GM11168 (cell line): ENCODE data around the gene POMGNT2.
"Not testable (repeated sequence)": the region's sequence is repeated elsewhere in the genome, so short reads cannot be mapped to it uniquely, and the experiment has no call there.

Experiments used
- in situ Hi-C: fragments of 300-500 bp; cut with MboI; formaldehyde crosslinking; loops from one replicate; pipeline ENCODE4 v1.12.0; 2022; ENCODE audit warnings: low sequenced_read_pairs; ENCODE audit not compliant: unreplicated experiment

POMGNT2 gene

DNA sequence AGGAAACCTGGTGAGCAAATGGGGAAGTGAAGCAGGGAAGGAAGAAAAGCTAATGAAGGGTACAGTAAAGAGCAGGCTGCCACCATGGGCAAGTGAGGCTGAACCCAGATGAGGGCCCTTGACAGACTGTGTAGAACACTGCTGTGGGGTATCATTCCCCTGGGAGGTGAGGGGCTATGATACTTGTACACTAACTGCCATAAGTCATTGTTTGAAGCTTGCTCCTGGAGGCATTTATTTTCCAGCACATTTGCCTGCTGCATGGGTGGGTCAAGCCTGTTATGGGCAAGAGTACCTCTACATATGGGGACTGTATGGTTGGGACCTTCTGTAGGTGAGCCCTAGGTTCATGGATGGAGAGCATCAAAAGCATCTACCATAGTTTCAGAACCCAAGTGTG lies 57.4 kb downstream of the POMGNT2 start:
- in situ Hi-C loops = no loop called here

DNA sequence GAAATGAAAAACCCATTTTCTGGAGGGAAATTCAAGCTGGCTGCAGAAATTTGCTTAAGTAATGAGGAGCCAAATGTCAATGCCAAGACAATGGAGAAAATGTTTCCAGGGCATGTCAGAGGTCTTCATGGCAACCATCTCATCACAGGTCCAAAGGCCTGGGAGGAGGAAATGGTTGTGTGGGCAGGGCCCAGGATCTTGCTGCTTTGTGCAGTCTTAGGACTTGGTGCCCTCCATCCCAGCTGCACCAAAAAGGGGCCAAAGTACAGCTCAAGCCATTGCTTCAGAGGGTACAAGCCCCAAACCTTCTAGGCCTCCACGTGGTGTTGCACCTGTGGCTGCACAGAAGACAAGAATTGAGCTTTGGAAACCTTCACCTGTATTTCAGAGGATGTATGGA lies 59.3 kb downstream of the POMGNT2 start:
- in situ Hi-C loops = no loop called here

DNA sequence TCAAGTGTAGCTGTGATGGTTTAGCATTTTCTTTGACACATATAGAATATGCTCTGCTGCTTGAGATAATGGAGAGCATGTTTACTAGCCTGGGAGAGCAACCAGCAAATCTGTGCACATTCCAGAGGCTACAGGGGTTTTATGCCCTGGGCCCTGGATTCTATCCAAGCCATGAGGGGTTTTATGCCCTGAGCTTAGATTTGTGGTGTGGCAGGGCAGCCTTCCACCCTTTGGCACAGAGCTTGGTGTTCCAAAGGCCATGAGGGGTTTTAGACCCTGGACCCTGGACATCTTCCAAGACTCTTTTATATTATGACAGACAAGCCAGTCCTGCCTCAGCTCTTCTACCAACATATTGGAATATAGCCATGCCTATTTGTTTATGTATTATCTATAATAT lies 60.8 kb downstream of the POMGNT2 start:
- in situ Hi-C loops = not testable (repeated sequence)

DNA sequence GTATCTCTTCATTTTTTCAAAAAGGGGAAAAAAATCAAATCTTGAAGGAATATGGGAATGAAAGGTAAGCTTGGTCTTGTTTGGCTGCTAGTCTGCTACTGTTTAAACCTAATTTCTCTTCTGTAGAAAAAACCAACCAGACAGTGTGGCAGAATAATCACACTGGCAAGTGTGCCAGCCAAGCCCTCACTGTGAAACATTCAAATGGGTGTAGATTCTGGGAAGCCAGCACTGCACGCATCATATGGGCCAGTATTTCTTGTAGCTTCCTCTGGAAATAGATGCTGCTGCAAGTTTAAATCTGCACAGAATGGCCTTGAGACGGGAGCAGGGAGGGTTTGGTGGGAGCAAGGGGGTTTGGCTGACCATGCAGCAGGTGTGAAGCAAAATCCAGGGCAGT lies 62.1 kb downstream of the POMGNT2 start:
- in situ Hi-C loops = no loop called here

DNA sequence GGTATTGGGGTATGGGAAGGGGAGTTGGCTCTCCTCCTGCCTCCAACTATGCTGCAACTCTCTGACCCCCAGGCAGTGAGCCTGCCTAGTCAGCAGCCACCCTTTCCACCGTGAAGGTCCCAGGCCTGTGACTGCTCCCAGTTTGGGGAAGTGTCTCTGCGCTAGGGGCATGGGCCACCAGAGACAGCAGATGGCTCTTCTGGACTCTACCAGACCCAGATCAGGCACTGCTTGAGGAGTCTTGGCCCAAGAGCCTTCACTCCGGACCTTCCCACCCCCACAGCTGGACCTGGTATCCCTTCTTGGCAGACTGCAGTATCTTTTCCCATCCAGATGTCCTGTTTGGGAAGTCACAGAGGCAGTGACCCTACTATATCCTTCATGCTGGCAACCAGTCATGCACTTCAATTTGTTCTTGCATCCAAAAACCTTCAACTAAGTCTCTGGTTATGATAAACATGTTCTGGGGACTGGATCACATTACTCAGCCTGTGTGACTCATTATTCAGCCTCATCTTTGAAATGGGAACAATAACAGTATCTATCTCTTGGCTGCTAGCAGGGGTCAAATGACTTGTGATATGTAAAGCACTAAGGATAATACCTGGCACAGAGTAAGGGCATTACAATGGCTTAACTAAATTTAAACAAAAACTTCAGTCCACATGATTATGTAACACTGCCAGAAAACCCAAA lies 62.7 kb downstream of the POMGNT2 start:
- in situ Hi-C loops = no loop called here

DNA sequence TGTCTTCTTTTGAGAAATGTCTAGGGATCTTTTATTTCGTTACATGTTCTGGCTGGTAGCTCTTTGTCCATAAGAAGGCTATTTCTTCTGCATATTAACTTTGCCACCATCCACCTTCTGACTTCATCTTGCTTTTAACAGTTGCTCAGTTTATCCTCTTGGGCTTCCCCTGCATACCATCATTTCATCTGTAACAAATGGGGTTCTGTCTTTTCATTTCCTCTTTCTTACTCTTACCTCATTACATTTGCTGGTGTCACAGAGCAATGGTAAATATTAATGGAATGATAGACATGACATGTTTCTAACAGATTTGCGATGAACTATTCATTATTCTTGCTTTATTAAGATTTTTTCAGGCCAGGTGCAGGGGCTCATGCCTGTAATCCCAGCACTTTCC lies 64.4 kb downstream of the POMGNT2 start:
- in situ Hi-C loops = no loop called here

DNA sequence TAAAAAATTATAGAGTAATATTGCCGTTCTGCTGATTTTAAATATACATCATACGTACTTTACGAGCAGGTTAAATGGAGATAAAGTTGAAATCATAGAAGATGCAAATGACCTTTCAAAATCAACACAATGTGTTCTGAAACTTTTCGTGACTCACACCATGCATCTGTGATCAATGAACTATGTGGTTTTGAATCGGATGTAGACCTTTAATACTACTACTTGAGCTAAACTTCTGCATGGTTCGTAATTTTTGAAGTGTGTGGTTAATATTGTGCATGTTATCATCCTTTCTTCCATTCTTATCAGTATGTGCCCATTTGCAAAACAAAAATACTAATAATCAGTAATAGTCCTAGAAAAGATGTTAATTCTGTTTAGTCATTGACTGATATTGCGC lies 67.9 kb downstream of the POMGNT2 start:
- in situ Hi-C loops = no loop called here

DNA sequence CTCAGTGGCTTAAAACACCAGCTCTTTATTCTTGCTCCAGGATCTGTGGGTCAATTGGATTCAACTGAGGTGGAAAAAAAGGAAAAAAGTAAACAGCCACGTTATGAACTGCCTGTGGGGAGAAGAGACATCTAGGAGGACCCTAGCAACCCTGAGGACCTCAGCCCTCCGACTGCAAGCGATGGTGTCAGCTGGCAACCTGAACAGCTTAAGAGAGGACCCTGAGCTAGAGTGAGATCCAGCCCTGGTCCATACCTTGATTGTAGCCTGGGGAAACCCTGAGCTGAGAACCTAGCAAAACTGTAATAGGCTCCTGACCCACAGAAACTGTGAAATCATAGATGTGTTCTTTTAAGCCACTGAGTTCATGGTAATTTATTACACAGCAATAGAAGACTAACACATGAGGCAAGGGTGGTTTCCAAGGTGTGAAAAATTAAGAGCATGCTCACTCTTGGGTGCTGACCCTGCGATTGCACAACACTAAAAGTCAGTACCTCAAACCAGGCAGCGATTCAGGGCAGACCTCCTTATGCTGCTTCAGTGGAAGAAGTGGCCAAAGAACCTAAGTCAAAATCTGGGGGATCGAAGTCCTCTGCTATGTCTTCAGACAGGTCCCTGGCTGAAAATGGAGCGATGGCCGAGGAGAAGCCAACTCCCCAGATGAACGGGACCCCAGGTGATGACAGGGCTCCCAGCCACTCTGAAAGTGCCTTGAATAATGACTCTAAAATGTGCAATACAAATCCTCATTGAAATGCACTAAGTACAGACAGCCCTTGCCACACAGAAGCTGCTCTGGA lies 69.1 kb downstream of the POMGNT2 start:
- in situ Hi-C loops = no loop called here

DNA sequence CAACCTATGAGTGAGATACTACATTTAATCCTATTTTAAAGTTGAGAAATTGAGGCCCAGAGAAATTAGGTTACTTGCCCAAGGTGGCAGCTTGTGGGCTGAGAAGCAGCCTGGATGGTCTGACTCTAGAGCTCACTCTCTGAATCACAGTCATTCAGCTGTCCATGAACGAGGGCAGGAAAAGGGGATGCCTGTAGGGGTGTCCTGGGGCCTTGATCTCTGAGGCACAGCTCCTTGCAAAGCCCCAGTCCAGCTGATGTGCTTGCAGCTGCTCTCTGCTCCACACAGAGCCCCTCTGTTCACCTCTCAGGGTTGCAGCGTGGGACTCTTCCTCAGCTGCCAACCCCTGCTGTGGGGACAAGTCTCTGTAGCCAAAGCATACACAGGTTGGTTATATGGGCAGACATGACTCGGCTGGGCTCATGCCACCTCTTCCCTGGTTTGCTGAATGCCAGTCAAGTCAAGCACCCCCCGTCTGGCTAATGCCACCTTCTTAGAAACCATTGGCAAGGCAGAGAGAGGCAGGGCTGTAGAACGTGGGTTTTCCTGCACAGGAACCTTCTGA lies 70.0 kb downstream of the POMGNT2 start:
- in situ Hi-C loops = no loop called here

DNA sequence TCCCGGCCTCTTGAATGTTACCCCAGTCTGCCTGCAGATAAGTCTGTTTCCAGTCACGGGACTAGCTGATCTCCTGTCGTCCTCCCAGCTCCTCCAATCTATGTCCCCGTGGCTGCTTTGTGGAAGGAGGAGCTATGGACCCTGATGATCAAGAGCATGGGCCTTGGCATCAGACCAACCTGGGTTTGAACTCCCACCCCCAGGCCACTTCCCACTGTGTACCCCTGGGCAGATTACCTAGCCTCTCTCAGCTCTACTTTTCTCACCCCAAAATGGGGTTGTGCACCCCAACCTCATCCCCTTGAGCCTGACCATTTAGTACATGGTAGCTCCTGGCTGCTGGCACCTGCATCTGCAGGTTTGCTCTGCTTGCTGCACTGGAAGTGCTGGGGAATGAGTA lies 71.0 kb downstream of the POMGNT2 start:
- in situ Hi-C loops = no loop called here

DNA sequence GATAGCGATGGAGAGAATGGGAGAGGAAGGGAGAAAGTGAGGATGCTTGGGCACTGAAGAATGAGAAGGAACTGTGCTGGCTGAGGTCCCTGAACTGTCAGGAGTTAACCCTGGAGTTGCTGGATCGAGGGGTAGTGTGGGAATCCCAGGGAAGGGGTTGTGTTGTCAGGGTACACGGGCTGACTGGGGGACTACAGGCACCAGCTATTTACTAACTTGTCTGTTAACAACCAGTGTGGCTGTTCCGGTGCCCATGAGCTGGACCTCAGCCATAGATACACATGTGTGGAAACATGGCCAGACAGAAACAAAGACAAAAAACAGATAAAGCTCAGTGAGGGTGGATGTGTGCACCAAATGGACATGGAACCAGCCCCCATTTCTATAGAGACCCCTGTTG lies 71.7 kb downstream of the POMGNT2 start:
- in situ Hi-C loops = no loop called here

DNA sequence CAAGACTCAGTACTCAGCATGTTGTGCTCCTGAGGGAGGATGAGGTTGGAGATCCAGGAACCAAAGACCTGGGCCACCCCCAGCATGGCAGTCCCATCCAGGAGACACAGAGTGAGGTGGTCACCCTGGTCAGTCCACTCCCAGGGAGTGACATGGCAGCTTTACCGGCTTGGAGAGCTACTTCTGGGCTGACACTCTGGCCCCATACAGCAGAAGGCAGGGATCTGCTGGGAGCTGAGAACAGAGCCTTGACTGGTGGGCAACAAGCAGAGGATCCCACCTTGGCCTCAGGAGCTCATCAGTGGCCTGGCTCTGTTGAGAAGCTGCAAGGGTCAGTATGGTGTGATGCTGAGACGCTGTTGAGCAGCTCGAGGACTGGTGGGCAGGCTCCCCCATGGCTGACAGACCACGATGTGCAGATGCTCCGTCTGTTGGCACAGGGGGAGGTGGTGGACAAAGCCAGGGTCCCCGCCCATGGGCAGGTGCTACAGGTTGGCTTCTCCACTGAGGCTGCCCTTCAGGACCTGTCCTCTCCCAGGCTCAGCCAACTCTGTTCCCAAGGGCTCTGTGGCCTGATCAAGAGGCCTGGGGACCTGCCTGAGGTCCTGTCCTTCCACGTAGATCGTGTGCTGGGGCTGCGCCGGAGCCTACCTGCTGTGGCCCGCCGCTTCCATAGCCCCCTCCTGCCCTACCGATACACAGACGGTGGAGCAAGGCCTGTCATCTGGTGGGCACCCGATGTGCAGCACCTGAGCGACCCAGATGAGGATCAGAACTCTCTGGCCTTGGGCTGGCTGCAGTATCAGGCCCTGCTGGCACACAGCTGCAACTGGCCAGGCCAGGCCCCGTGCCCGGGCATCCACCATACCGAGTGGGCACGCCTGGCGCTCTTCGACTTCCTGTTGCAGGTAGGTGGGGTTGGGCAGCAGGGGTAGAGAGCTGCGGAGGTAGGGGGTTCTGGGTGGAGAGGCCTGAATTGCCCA lies 72.9 kb downstream of the POMGNT2 start:
- in situ Hi-C loops = no loop called here

DNA sequence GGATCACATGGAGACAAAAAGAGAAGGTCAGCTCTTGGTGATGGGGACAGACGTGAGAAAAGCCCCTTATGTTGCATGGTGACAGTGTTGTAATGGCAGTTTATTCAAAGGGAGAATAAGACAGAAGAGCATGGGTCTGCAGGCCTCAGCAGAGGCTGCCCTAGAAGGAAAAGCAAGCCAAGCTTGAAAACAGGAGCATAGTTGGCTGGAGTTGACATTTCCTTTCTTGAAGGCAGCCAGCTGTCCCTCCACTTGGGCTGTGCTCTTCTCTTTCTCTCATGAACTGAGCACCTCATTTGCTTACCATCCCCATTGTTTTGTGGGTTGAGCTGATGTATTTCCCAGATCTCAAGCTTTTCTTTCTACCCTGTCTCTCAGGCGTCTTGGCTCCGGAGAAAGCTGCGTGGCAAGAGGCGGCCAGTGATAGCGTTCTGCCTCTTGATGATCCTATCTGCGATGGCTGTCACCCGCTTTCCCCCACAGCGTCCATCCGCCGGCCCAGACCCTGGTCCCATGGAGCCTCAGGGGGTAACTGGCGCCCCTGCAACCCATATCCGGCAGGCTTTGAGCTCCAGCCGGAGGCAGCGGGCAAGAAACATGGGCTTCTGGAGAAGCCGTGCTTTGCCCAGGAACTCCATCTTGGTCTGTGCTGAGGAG lies 73.9 kb downstream of the POMGNT2 start:
- in situ Hi-C loops = no loop called here

DNA sequence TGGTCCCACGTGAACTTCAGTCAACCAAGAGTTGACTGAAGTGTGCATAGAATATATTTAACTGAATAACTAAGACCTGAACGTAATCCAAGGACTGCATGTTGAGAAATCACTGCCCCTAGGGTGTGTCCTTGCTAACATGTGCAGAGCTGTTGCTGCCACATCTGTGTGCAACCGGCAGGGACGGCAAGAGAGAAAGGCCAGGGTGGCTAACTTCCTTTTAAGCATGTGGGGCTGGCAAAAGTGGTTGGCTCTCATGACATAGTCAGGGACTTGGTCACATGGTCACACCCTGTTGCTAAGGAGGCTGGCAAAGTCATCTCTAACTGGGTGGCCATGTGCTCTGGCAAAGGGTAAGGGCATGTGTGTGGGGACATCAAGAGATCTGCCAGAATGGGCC lies 74.4 kb downstream of the POMGNT2 start:
- in situ Hi-C loops = no loop called here

DNA sequence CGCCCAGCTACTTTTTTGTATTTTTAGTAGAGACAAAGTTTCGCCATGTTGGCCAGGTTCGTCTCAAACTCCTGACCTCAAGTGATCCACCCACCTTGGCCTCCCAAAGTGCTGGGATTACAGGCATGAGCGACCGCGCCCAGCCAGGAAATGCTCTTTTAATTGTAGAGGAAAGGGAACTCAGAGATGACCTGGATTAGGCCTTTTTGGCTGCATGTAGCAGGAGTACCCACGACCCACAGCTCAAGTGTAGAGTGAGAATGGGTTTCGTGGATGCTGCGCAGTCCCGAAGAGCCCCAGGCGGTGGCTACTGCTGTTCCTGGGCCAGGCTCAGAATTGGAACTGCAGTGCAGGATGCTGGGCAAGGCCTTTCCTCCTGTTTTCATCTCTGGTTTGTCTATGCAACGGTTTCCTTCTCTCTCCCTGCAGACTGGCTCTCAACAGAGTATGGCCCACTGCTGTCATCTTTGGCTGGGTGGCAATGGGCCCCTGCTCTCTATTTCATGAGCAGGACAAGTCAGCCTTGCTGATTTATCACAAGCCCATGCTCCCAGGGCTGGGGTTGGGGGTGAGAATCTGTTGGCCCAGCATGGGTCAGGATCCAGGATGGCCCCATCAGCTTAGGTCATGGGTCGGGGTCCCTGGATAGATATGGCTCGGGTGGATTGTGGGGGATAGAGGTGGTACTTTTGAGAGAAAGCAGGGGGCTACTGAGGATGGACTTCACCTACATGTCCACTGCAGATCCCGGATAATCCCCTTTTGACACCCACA lies 75.5 kb downstream of the POMGNT2 start:
- in situ Hi-C loops = no loop called here
